D721Med (cell line): ENCODE measurements around the gene GHRHR.

ENCODE experiments used
- DNase-seq: peaks from one replicate; pipeline ENCODE4 v3.0.0; 2011; ENCODE audit warnings: low spot score; ENCODE audit not compliant: insufficient read length
- FAIRE-seq: peaks from 2 replicates; lab custom pipeline; 2011; peaks lifted over from hg19 to GRCh38; lab: Jason Lieb, UNC
- TF ChIP-seq, protein P1 (sequence below): IDR thresholded peaks from 2 replicates; pipeline ENCODE4 v1.5.1; 2012; ENCODE audit warnings: mild to moderate bottlenecking, control low read depth; ENCODE audit not compliant: insufficient read depth; ENCODE audit errors: missing control alignments

Gene GHRHR

DNA sequence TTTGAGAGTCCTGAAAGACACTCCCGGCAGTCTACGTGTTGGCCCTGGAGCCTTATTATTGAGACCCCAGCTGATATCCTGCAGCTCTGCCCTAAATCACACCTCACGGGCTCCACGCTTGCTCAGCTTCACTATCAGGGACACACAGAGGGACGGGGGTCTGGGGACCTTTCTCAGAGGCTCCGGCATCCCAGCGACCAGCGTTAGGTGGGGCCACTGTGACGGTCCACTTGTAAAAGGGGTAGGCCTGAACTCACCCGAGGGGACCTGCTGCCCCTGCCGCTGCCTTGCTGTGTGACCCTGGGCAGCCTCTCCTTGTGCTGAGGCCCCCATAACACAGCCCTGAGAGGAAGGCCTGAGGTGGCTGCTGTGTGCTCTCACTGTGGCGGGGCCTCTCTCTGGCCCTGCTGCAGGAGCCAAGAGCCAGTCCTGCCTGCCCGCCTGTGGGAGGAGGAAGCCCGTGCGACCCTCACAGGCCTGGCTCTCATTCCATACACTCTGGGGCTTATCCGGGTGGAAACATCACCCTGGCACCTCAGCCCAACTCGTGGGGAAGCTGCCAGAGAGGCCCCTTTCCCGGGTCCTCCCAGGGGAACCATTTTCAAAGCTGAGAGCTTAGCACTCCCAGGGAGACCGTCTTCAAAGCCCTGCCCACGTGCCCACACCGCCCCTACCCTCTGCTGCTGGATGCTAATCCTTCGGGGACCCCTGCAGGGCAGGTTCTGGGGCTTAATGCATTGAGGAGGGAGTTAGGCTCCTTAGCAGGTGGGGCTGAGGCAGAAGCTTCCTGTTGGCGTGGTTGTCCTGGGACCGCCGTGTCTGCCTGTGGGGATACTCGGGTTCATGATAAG is 30.4 kb upstream of the GHRHR start:
- TF ChIP-seq, protein P1, sequence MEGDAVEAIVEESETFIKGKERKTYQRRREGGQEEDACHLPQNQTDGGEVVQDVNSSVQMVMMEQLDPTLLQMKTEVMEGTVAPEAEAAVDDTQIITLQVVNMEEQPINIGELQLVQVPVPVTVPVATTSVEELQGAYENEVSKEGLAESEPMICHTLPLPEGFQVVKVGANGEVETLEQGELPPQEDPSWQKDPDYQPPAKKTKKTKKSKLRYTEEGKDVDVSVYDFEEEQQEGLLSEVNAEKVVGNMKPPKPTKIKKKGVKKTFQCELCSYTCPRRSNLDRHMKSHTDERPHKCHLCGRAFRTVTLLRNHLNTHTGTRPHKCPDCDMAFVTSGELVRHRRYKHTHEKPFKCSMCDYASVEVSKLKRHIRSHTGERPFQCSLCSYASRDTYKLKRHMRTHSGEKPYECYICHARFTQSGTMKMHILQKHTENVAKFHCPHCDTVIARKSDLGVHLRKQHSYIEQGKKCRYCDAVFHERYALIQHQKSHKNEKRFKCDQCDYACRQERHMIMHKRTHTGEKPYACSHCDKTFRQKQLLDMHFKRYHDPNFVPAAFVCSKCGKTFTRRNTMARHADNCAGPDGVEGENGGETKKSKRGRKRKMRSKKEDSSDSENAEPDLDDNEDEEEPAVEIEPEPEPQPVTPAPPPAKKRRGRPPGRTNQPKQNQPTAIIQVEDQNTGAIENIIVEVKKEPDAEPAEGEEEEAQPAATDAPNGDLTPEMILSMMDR: peak; percentile 12
- FAIRE-seq: no peak
- peak; percentile 41 for DNase-seq

DNA sequence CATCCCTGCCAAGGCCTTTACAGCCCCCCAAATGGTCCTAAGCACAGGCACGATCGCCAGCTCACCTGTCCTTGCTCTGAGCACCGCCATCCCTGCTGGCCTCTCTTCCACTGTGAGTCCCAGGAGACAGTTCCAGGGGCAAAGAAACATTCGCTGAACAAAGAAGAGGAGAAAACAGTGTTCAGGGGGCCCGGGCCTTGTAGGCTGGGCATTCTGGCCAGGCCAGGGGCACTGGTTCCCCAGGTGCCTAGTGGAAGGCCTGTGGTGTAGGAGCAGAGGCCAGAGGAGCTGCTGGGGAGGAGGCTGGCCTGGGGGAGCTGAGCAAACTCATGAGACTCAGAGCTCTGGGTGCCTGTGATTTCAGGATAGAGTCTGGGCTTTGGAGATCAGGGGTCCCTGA is 29.5 kb upstream of the GHRHR start:
- peak; percentile 10 for DNase-seq
- FAIRE-seq: no peak
- TF ChIP-seq, protein P1: no peak

DNA sequence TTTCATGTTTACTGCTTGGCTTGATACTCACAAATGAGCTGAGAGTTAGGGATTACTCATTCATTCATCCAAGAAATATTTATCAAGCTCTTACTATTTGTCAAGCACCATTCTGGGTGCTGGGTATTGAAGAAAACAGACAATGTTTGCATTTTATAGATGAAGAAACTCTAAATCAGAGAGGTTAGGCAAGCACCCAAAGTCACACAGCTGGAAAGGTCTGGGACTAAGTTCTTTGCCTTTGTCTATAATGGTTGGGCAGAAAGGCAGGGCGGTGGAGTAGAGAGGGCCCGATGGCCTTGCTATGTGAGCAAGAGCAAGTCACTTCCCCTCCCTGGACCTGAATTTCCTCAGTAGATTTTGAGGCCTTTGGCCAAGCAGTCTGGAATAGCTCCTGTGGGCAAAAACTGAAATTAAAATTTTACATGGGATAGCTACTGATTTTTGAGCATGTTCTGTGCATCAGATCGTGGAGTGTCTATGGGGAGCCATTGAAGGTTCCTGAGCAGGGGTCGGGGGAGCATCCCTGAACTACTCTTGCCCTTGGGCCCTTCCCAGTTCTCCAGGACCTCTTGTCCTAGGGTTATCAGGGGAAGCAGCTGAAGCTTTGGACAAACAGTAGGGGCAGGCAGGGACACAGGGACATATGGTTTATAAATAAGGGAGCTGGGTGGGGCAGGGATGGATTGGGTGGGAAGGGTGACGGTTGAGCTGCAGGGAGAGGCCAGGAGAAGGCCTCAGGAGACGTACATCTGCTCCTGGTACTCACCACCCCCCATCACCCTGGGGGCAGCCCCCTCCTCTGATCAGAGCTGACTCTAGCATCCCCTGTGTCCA is 28.8 kb upstream of the GHRHR start:
- DNase-seq (peak; percentile 8), FAIRE-seq (no peak)
- TF ChIP-seq, protein P1: no peak

DNA sequence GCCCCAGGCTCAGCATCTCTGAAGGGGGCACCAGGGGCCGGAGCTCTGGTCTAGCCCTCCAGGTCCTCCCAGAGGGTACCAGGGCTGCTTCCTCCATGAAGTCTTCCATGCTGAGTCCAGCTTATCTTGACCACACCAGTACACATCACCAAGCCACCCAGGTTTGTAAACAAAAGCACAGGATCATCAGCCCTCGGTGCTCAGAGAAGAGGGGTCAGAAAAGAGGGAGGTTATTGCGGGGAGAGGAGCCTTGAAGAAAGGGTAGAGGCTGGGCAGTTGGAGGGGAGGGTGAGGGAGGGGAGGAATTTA is 28.2 kb upstream of the GHRHR start:
- TF ChIP-seq, protein P1: no peak
- DNase-seq: peak; percentile 9
- FAIRE-seq: no peak

DNA sequence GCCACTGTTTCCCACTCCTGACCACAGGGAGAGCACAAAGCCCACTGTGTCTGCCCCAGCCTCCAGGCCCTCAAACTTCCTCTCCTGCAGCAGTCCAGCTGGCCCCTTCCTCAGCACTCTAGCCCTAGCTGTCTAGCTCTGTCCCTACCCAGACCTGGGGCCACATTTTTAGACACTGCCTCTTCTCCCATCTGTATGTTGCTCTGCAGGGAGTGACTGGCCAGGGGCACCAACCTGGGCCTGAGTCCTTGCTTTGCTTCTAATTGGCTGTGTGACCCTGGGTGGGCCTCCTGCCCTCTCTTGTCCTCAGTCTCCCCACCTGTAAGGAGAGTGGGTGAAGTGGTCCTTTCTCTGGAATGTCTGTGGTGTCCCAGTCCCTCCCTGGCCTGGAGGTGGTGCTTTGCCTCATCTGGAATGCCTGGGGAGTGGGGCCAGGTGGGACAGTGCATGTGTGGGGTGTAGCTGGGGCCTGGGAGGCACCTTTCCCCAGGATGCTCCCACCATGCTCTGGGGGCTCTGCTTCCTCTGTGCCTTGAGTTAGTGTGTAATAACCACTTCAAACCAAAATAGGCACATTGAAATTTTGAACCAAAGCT is 27.0 kb upstream of the GHRHR start:
- TF ChIP-seq, protein P1: no peak
- DNase-seq (peak; percentile 6), FAIRE-seq (no peak)

DNA sequence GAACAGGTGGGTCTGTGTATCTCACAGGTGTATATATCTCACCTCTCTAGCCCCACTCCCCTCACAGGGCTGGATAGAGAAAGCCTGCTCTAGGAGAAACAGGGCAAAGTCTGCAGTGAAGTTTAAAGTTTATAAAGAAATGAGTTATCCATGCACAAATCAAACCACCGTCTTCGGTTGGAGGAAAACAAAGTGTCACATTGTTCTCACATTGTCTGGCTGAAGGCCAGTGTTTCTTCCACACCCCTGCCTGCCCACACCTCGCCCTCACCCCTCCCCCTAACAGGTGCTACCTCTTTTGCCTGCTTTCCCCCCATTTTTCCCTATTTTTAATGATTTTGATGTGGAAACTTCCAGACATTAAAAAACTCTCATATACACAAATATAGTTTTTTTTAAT is 26.3 kb upstream of the GHRHR start:
- FAIRE-seq: no peak

More for the DNA sequence above, 26.3 kb upstream of the GHRHR start:
- TF ChIP-seq, protein P1: no peak
- DNase-seq: no peak
